Stomach (tissue), 19 donors: ENCODE measurements around the gene LEMD3. TPM values are rescaled to one million over a fixed set of nuclear protein-coding genes. Genes with fewer than 3 reads are reported as not detected.
A peak's percentile ranks its signal among the peaks of the same experiment; 100 is the strongest.

Experiments
- DNase-seq, 2 donors: peaks; one replicate each; pipeline versions ENCODE4 v3.0.0 to v3.0.0-alpha.2; 2013 to 2019
- H3K27ac ChIP-seq, 5 donors: fragments of 200-600 bp in 4 of 5; sonication (generic) in 4 of 5; one replicate each; pipeline ENCODE4 v1.5.1; 2013 to 2019; ENCODE audit warnings: mild to moderate bottlenecking in 1 of 5, moderate library complexity in 1 of 5
- H3K27me3 ChIP-seq, 3 donors: fragments of 200-600 bp; sonication (generic); one replicate each; pipeline ENCODE4 v1.5.1; 2017 to 2019; ENCODE audit warnings: mixed run types in 1 of 3
- H3K36me3 ChIP-seq, 4 donors: fragments of 200-600 bp; sonication (generic); 1 replicate in 3 of 4; 2 replicates in 1 of 4; pipeline ENCODE4 v1.5.1; 2016 to 2019
- H3K4me1 ChIP-seq, 4 donors: fragments of 200-600 bp; sonication (generic); one replicate each; pipeline ENCODE4 v1.5.1; 2016 to 2019
- H3K4me3 ChIP-seq, 4 donors: fragments of 200-600 bp; sonication (generic) in 3 of 4; one replicate each; pipeline ENCODE4 v1.5.1; 2016 to 2019; ENCODE audit warnings: mild to moderate bottlenecking in 1 of 4
- H3K9me3 ChIP-seq, 4 donors: fragments of 200-600 bp; sonication (generic); one replicate each; pipeline ENCODE4 v1.5.1; 2016 to 2019
- CTCF ChIP-seq, 7 experiments: fragments of 450-650 bp in 4 of 7; fragments of 200-600 bp in 3 of 7; sonication (generic) in 3 of 7; IDR thresholded peaks; one replicate each; pipeline ENCODE4 v1.5.1; 2016 to 2019; ENCODE audit warnings: antibody characterized with exemption in 7 of 7, control low read depth in 2 of 7, mild to moderate bottlenecking in 1 of 7
- EP300 ChIP-seq: sonication (generic); formaldehyde crosslinking; IDR thresholded peaks from one replicate; pipeline ENCODE4 v1.6.1; 2017; ENCODE audit warnings: antibody characterized with exemption
- POLR2A ChIP-seq, 4 donors: fragments of 450-650 bp; IDR thresholded peaks; one replicate each; pipeline ENCODE4 v1.6.1; 2016; ENCODE audit warnings: antibody characterized with exemption in 4 of 4, control low read depth in 2 of 4, mild to moderate bottlenecking in 1 of 4, moderate library complexity in 1 of 4
- POLR2AphosphoS5 ChIP-seq, 3 donors: sonication (generic); formaldehyde crosslinking; IDR thresholded peaks; one replicate each; pipeline ENCODE4 v1.6.1; 2016; ENCODE audit warnings: antibody characterized with exemption in 3 of 3
- WGBS, 5 donors: extraction: QIAGEN DNeasy Blood & Tissue Kit in 3 of 5; methylation state at CpG; one replicate each; pipeline versions ENCODE4 v1.1.5 to v1.1.7; 2013 to 2018; 5-methylcytosine and 5-hydroxymethylcytosine counted together
- intact Hi-C: fragments of 100-400 bp; cut with DNase I; formaldehyde crosslinking; loops from one replicate; pipeline ENCODE4 v1.15.1; 2023; ENCODE audit warnings: low total_unique reads
- long read RNA-seq, 10 donors: transcript quantifications; one replicate each; lab custom pipeline, GENCODE V29; 2026
- polyA plus RNA-seq, 3 donors: library from polyadenylated mRNA; stranded (reverse); fragments of 200-250 nt; gene quantifications; one replicate each; pipeline ENCODE4 v1.2.3, GENCODE V29; 2013
- total RNA-seq, 5 donors: library from RNA; depleted of rRNA; stranded (reverse); fragments of >200 nt; gene quantifications; one replicate each; pipeline versions ENCODE4 v1.1.0 to v1.2.3, GENCODE V29; 2014 to 2016
- donor health status: healthy with polysubstance abuse.
- donor health status: Bipolar disorder and iron deficiency.
- donor health status: healthy.

The LEMD3 gene
- total RNA-seq (100 to 1,000 TPM in 1 of 5 donors, 10 to 100 TPM in 4; 10.5 to 230 (median 31.2) TPM), polyA plus RNA-seq (1 to 10 TPM; 2.7 to 5.8 (median 3.9) TPM)
- long read RNA-seq, donor 1, partial matches to known transcripts = 0 of 1 reads
- long read RNA-seq, donor 1, other reads (novel, unspliced or antisense) = 0 of 1 reads
- long read RNA-seq, donor 2, full-length matches to known transcripts = 5 of 5 reads
- long read RNA-seq, donor 2, partial matches to known transcripts = 0 of 5 reads
- long read RNA-seq, donor 2, other reads (novel, unspliced or antisense) = 0 of 5 reads
- long read RNA-seq, donor 3, partial matches to known transcripts = 0 of 1 reads
- long read RNA-seq, donor 3, other reads (novel, unspliced or antisense) = 0 of 1 reads
- long read RNA-seq, donor 4 = 0 reads
- long read RNA-seq, donor 5, full-length matches to known transcripts = 4 of 9 reads
- long read RNA-seq, donor 5, partial matches to known transcripts = 5 of 9 reads
- long read RNA-seq, donor 5, other reads (novel, unspliced or antisense) = 0 of 9 reads
- long read RNA-seq, donor 6, full-length matches to known transcripts = 9 of 9 reads
- long read RNA-seq, donor 6, partial matches to known transcripts = 0 of 9 reads
- long read RNA-seq, donor 6, other reads (novel, unspliced or antisense) = 0 of 9 reads
- long read RNA-seq, donor 7, full-length matches to known transcripts = 5 of 5 reads
- long read RNA-seq, donor 7, partial matches to known transcripts = 0 of 5 reads
- long read RNA-seq, donor 7, other reads (novel, unspliced or antisense) = 0 of 5 reads
- long read RNA-seq, donor 8, full-length matches to known transcripts = 2 of 2 reads
- long read RNA-seq, donor 8, partial matches to known transcripts = 0 of 2 reads
- long read RNA-seq, donor 8, other reads (novel, unspliced or antisense) = 0 of 2 reads
- long read RNA-seq, donor 9, full-length matches to known transcripts = 4 of 4 reads
- long read RNA-seq, donor 9, partial matches to known transcripts = 0 of 4 reads
- long read RNA-seq, donor 9, other reads (novel, unspliced or antisense) = 0 of 4 reads
- long read RNA-seq, donor 10, full-length matches to known transcripts = 2 of 2 reads
- long read RNA-seq, donor 10, partial matches to known transcripts = 0 of 2 reads
- long read RNA-seq, donor 10, other reads (novel, unspliced or antisense) = 0 of 2 reads

DNA sequence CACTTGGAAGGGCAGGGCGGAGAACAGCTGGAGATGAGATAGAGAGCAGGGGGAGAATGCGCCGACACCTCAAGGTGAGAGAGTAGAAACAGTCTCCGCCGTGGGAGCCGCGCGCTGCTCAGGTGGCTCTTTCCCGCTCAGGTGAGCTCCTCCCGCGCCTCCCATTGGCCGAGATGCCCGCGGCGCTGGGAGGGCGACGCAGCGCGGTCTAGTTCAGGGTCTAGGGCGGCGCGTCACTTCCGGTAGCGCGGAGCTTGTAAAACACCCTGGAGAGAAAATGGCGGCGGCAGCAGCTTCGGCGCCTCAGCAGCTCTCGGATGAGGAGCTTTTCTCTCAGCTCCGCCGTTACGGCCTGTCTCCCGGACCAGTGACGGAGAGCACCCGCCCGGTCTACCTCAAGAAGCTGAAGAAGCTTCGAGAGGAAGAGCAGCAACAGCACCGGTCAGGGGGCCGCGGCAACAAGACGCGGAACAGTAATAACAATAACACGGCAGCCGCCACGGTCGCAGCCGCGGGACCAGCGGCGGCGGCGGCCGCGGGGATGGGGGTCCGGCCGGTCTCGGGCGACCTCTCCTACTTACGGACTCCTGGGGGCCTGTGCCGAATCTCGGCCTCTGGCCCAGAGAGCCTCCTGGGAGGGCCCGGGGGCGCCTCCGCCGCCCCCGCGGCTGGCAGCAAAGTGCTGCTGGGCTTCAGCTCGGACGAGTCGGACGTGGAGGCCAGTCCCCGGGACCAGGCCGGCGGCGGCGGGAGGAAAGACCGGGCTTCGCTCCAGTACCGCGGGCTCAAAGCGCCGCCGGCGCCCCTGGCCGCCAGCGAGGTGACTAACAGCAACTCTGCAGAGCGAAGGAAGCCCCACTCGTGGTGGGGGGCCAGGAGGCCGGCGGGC is at the start of gene LEMD3:
Gene LEMD3 (plus strand): TSS at position 264 of the 889 bp plus-strand sequence. CDS start 14 bp downstream, at position 278.
- TF ChIP-seq EP300 = no peak
- TF ChIP-seq POLR2AphosphoS5 (IDR thresholded peaks at IDR 0.05) = peak; percentile 62 to 90 (median 89)
- TF ChIP-seq POLR2A (IDR thresholded peaks at IDR 0.05) = peak in 2 of 4 donors; percentile 51 to 57
- H3K27me3 ChIP-seq = no peaks in the 10 kb centered on the region
- intact Hi-C loops = no loop called here
- no peaks in the 10 kb centered on the region for H3K36me3 ChIP-seq
- H3K9me3 ChIP-seq = no peaks in the 10 kb centered on the region
- peak; percentile 98 to 99 for DNase-seq
- H3K4me3 ChIP-seq = peak within 1 kb of the TSS; percentile 86 to 99 (median 96)
- H3K27ac ChIP-seq = peak within 1 kb of the TSS; percentile 93 to 98 (median 95)
- H3K4me1 ChIP-seq = peaks cover 35 to 49% (median 47%) of the 10 kb centered on the region in 4 donors
- 0% methylated on average over 35 to 91 of the region's 91 CpGs for WGBS, 5 donors

- peak; percentile 45 to 69 for DNase-seq
- H3K4me1 ChIP-seq = peaks cover 10 to 18% (median 12%) of the 10 kb centered on the region in 4 donors
- peaks cover 5 to 81% (median 31%) of the 10 kb centered on the region in 3 donors for H3K27me3 ChIP-seq
- H3K4me3 ChIP-seq = peak within 1 kb of the TSS; percentile 37 to 53 (median 42)
- no peak within 1 kb of the TSS for H3K27ac ChIP-seq
- no peaks in the 10 kb centered on the region for H3K36me3 ChIP-seq
- intact Hi-C loops = no loop called here
- WGBS, 5 donors = 7 to 8% (median 7%) methylated on average over 47 to 73 of the region's 73 CpGs
- no peaks in the 10 kb centered on the region for H3K9me3 ChIP-seq
- TF ChIP-seq POLR2AphosphoS5 (IDR thresholded peaks at IDR 0.05) (no peak), POLR2A (IDR thresholded peaks at IDR 0.05) (no peak), CTCF (IDR thresholded peaks at IDR 0.05) (no peak), EP300 (no peak)
Measured at GRCh38 chr12:65121049-65121955, 48.1 kb upstream of the LEMD3 start, which contains the start of gene WIF1. WIF1 (minus strand) TSS chr12:65121305; CDS start chr12:65121191, 114 bp downstream.

DNA sequence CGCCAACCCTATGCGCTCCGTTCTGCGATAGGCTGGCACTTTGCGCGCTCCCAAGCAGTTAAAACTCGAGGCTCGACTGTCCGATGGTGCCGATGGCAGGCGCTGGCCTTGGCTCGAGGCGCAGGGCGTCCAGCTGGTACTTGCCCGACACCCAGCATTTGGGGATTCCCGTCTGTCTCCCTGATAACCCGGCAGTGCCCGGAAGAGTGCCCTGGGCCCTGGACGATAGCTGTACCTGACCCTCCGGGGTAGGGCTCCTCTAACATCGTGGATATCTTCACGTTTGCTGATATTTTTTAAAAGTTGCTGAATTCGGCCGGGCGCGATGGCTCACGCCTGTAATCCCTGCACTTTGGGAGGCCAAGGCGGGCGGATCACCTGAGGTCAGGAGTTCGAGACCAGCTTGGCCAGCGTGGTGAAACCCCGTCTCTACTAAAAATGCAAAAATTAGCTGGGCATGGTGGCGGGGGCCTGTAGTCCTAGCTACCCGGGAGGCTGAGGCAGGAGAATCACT is 47.4 kb upstream of the LEMD3 start:
- DNase-seq = no peak
- Histone ChIP-seq H3K27ac (no peak overlapping the region), H3K27me3 (peaks cover 5 to 76% (median 31%) of the 10 kb centered on the region in 3 donors), H3K9me3 (no peaks in the 10 kb centered on the region), H3K4me1 (peaks cover 10 to 18% (median 12%) of the 10 kb centered on the region in 4 donors), H3K36me3 (no peaks in the 10 kb centered on the region), H3K4me3 (no peak overlapping the region)
- intact Hi-C loops = no loop called here
- TF ChIP-seq CTCF (IDR thresholded peaks at IDR 0.05) (no peak), POLR2AphosphoS5 (IDR thresholded peaks at IDR 0.05) (no peak)
- 77 to 87% (median 85%) methylated on average over 33 to 34 of the region's 34 CpGs for WGBS, 5 donors
